ENCODE data around the gene KLHL2.

KLHL2 gene

GRCh38 chr4:165192500-165192898 lies 14.9 kb upstream of the KLHL2 start:
- Histone ChIP-seq H3K27ac (replicated peaks) (no peak overlapping the region), H3K27me3 (ENCODE audit: insufficient read depth, poor library complexity, severe bottlenecking) (no peaks in the 10 kb centered on the region), H3K4me3 (replicated peaks; ENCODE audit: insufficient read depth, low read length) (no peak overlapping the region)
- TF ChIP-seq POLR2AphosphoS5 (IDR thresholded peaks at IDR 0.05; ENCODE audit: low read depth) (no peak), GABPA (IDR thresholded peaks at IDR 0.05; ENCODE audit: low read depth) (no peak)
- DNase-seq (ENCODE audit: low read depth in 1 of 2, low spot score in 1 of 2): no peak

- no peak for DNase-seq (ENCODE audit: low read depth in 1 of 2, low spot score in 1 of 2)
- H3K27ac ChIP-seq (replicated peaks): no peak overlapping the region
- no peaks in the 10 kb centered on the region for H3K27me3 ChIP-seq (ENCODE audit: insufficient read depth, poor library complexity, severe bottlenecking)
- TF ChIP-seq GABPA (IDR thresholded peaks at IDR 0.05; ENCODE audit: low read depth): no peak
- no peak overlapping the region for H3K4me3 ChIP-seq (replicated peaks; ENCODE audit: insufficient read depth, low read length)
Measured at GRCh38 chr4:165192956-165193355, 14.4 kb upstream of the KLHL2 start.

GRCh38 chr4:165194368-165194767 lies 13.0 kb upstream of the KLHL2 start:
- H3K27me3 ChIP-seq (ENCODE audit: insufficient read depth, poor library complexity, severe bottlenecking): no peaks in the 10 kb centered on the region
- H3K4me3 ChIP-seq (replicated peaks; ENCODE audit: insufficient read depth, low read length): no peak overlapping the region
- H3K27ac ChIP-seq (replicated peaks): no peak overlapping the region
- no peak for DNase-seq (ENCODE audit: low read depth in 1 of 2, low spot score in 1 of 2)
- TF ChIP-seq GABPA (IDR thresholded peaks at IDR 0.05; ENCODE audit: low read depth) (no peak), POLR2AphosphoS5 (IDR thresholded peaks at IDR 0.05; ENCODE audit: low read depth) (no peak), REST (IDR thresholded peaks at IDR 0.05; ENCODE audit: insufficient replicate concordance, low read depth) (no peak), CTCF (IDR thresholded peaks at IDR 0.05; ENCODE audit: insufficient read depth, low read length) (no peak), SPI1 (IDR thresholded peaks at IDR 0.05; ENCODE audit: borderline replicate concordance, low read depth) (no peak)

- DNase-seq (ENCODE audit: low read depth in 1 of 2, low spot score in 1 of 2): no peak
- no peak overlapping the region for H3K27ac ChIP-seq (replicated peaks)
- TF ChIP-seq SPI1 (IDR thresholded peaks at IDR 0.05; ENCODE audit: borderline replicate concordance, low read depth): no peak
- TF ChIP-seq POLR2AphosphoS5 (IDR thresholded peaks at IDR 0.05; ENCODE audit: low read depth): no peak
- no peak for TF ChIP-seq CTCF (IDR thresholded peaks at IDR 0.05; ENCODE audit: insufficient read depth, low read length)
- no peak for TF ChIP-seq GABPA (IDR thresholded peaks at IDR 0.05; ENCODE audit: low read depth)
- H3K4me3 ChIP-seq (replicated peaks; ENCODE audit: insufficient read depth, low read length): no peak overlapping the region
- H3K27me3 ChIP-seq (ENCODE audit: insufficient read depth, poor library complexity, severe bottlenecking): no peaks in the 10 kb centered on the region
Measured at GRCh38 chr4:165198329-165198728, 9.0 kb upstream of the KLHL2 start.

GRCh38 chr4:165199286-165199685 lies 8.1 kb upstream of the KLHL2 start:
- Histone ChIP-seq H3K27me3 (ENCODE audit: insufficient read depth, poor library complexity, severe bottlenecking) (no peaks in the 10 kb centered on the region), H3K4me3 (replicated peaks; ENCODE audit: insufficient read depth, low read length) (no peak overlapping the region), H3K27ac (replicated peaks) (no peak overlapping the region)
- no peak for DNase-seq (ENCODE audit: low read depth in 1 of 2, low spot score in 1 of 2)
- no peak for TF ChIP-seq CTCF (IDR thresholded peaks at IDR 0.05; ENCODE audit: insufficient read depth, low read length)
- TF ChIP-seq POLR2AphosphoS5 (IDR thresholded peaks at IDR 0.05; ENCODE audit: low read depth): no peak
- TF ChIP-seq GABPA (IDR thresholded peaks at IDR 0.05; ENCODE audit: low read depth): no peak
- no peak for TF ChIP-seq REST (IDR thresholded peaks at IDR 0.05; ENCODE audit: insufficient replicate concordance, low read depth)
- no peak for TF ChIP-seq SPI1 (IDR thresholded peaks at IDR 0.05; ENCODE audit: borderline replicate concordance, low read depth)

Measured in HL-60 (cell line).